GM12801 (cell line): ENCODE measurements around the gene CLDN2.

Experiments used
- CTCF ChIP-seq: IDR thresholded peaks from one replicate; pipeline ENCODE4 v1.5.1; 2011; ENCODE audit warnings: control low read depth; ENCODE audit not compliant: insufficient read length; ENCODE audit errors: extremely low read depth

The CLDN2 gene

GRCh38 chrX:106939566-106939965, 19.4 kb downstream of the CLDN2 start:
- TF ChIP-seq CTCF = no peak

GRCh38 chrX:106940068-106940467, 19.9 kb downstream of the CLDN2 start:
- no peak for TF ChIP-seq CTCF

GRCh38 chrX:106946464-106946863, 26.3 kb downstream of the CLDN2 start:
- TF ChIP-seq CTCF = no peak

GRCh38 chrX:106948641-106949040, 28.4 kb downstream of the CLDN2 start:
- no peak for TF ChIP-seq CTCF

GRCh38 chrX:106949366-106949765, 29.2 kb downstream of the CLDN2 start:
- TF ChIP-seq CTCF = no peak

GRCh38 chrX:106950381-106950780, 30.2 kb downstream of the CLDN2 start:
- no peak for TF ChIP-seq CTCF

- no peak for TF ChIP-seq CTCF
These were observed 31.0 kb downstream of the CLDN2 start for GRCh38 chrX:106951230-106951629.

GRCh38 chrX:106952089-106952488, 31.9 kb downstream of the CLDN2 start:
- no peak for TF ChIP-seq CTCF
